GM12878 (cell line): ENCODE results near the gene GPR78. TPM values are rescaled to one million over a fixed set of nuclear protein-coding genes. Genes with fewer than 3 reads are reported as not detected.

Experiments
- ATAC-seq: fragments of 200-7000 bp; cut with Tn5 transposase; 3 replicates; pipeline ENCODE4 v1.9.1; 2020; ENCODE audit warnings: mild to moderate bottlenecking, moderate library complexity
- BruUV-seq: library from RNA; stranded (reverse); fragments of 400-500 nt; replicated peaks from 2 replicates; lab custom pipeline; 2021; lab: Mats Ljungman, UMichigan
- CTCF ChIA-PET: fragments of 300-600 bp; sonication (Branson Sonifier 250); formaldehyde crosslinking; extraction: SDS; loops from one replicate; lab custom pipeline; 2021; ENCODE audit warnings: inconsistent platforms; lab: Yijun Ruan, JAX
- POLR2A ChIA-PET: fragments of 350-600 bp; formaldehyde crosslinking; extraction: SDS; loops from one replicate; lab custom pipeline; 2021; ENCODE audit warnings: inconsistent platforms; lab: Charles Lee
- RAD21 ChIA-PET: fragments of 300-600 bp; sonication (Branson Sonifier 250); formaldehyde crosslinking; loops from one replicate; lab custom pipeline; 2023; ENCODE audit warnings: antibody characterized with exemption; ENCODE audit not compliant: unreplicated experiment; lab: Charles Lee
- SMC1A ChIA-PET: fragments of 300-600 bp; sonication (Branson Sonifier 250); formaldehyde crosslinking; loops from one replicate; lab custom pipeline; 2023; ENCODE audit not compliant: unreplicated experiment, uncharacterized antibody; lab: Charles Lee
- DNase-seq: peaks from one replicate; pipeline ENCODE4 v3.0.0-alpha.2; 2011; ENCODE audit warnings: low read depth, low spot score
- FAIRE-seq: peaks from 3 replicates; lab custom pipeline; 2011; peaks lifted over from hg19 to GRCh38; lab: Jason Lieb, UNC
- H2AFZ ChIP-seq: 2 replicates; pipeline ENCODE4 v1.6.0; 2011; ENCODE audit warnings: low read depth, low read length, control low read depth; ENCODE audit not compliant: control insufficient read depth
- H3K27ac ChIP-seq: 2 replicates; pipeline ENCODE4 v1.5.1; 2011; ENCODE audit warnings: control low read depth; ENCODE audit not compliant: control insufficient read depth, insufficient read depth
- H3K27me3 ChIP-seq, 2 experiments: replicated peaks in 1 of 2; 2 replicates each; pipeline versions ENCODE4 v1.6.0 to v1.6.1; 2011; ENCODE audit warnings: low read length in 1 of 2; ENCODE audit not compliant: control insufficient read depth in 2 of 2, insufficient read depth in 2 of 2
- H3K36me3 ChIP-seq, 2 experiments: 2 replicates each; pipeline ENCODE4 v1.5.1; 2011; ENCODE audit warnings: low read length in 1 of 2; ENCODE audit not compliant: control insufficient read depth in 2 of 2, insufficient read depth in 2 of 2
- H3K4me1 ChIP-seq: 2 replicates; pipeline ENCODE4 v1.6.1; 2011; ENCODE audit warnings: mild to moderate bottlenecking, low read length, moderate library complexity, mixed read lengths; ENCODE audit not compliant: control insufficient read depth, insufficient read depth
- H3K4me2 ChIP-seq: 2 replicates; pipeline ENCODE4 v1.6.0; 2011; ENCODE audit warnings: control low read depth; ENCODE audit not compliant: control insufficient read depth, insufficient read depth
- H3K4me3 ChIP-seq: fragments of 200-600 bp; sonication (generic); 2 replicates; pipeline ENCODE4 v1.5.1; 2016
- H3K79me2 ChIP-seq: 2 replicates; pipeline ENCODE4 v1.6.0; 2011; ENCODE audit warnings: low read length; ENCODE audit not compliant: control insufficient read depth, insufficient read depth
- H3K9ac ChIP-seq: 2 replicates; pipeline ENCODE4 v1.8.0; 2011; ENCODE audit warnings: low read length, control low read depth, mixed read lengths; ENCODE audit not compliant: control insufficient read depth, insufficient read depth
- H3K9me3 ChIP-seq: replicated peaks from 3 replicates; pipeline ENCODE4 v1.5.1; 2011; ENCODE audit warnings: mild to moderate bottlenecking, low read length; ENCODE audit not compliant: control insufficient read depth, insufficient read depth
- H4K20me1 ChIP-seq: 2 replicates; pipeline ENCODE4 v1.6.0; 2011; ENCODE audit not compliant: control insufficient read depth, insufficient read depth
- ATF3 ChIP-seq: IDR thresholded peaks from 2 replicates; pipeline ENCODE4 v1.6.1; 2011; ENCODE audit warnings: low read depth, mild to moderate bottlenecking, low read length, moderate library complexity, borderline replicate concordance; ENCODE audit errors: extremely low read depth
- BCLAF1 ChIP-seq: fragments of 450-650 bp; IDR thresholded peaks from 2 replicates; pipeline ENCODE4 v1.6.1; 2017; ENCODE audit warnings: antibody characterized with exemption, mild to moderate bottlenecking, moderate library complexity
- CHD1 ChIP-seq: IDR thresholded peaks from 2 replicates; pipeline ENCODE4 v1.6.1; 2012; ENCODE audit warnings: low read depth, low read length, improper control_type of control experiment
- CTCF ChIP-seq, 3 experiments: IDR thresholded peaks in 2 of 3; conservative IDR thresholded peaks in 1 of 3; 2 replicates each; pipeline ENCODE4 v1.5.1; 2011; ENCODE audit warnings: low read depth in 3 of 3, low read length in 3 of 3, mild to moderate bottlenecking in 3 of 3, control low read depth in 2 of 3, moderate library complexity in 2 of 3, inconsistent platforms in 1 of 3, mixed read lengths in 1 of 3; ENCODE audit not compliant: control insufficient read depth in 2 of 3, insufficient read depth in 1 of 3; ENCODE audit errors: extremely low read depth in 1 of 3
- FOXM1 ChIP-seq: IDR thresholded peaks from 2 replicates; pipeline ENCODE4 v1.6.1; 2012; ENCODE audit warnings: low read depth, mild to moderate bottlenecking, inconsistent platforms, low read length, moderate library complexity
- HDAC6 ChIP-seq: fragments of 200-600 bp; sonication (generic); IDR thresholded peaks from one replicate; pipeline ENCODE4 v1.8.0; 2017; ENCODE audit warnings: antibody characterized with exemption; ENCODE audit not compliant: unreplicated experiment
- HSF1 ChIP-seq: fragments of 150-350 bp; IDR thresholded peaks from 2 replicates; pipeline ENCODE4 v1.6.1; 2014; ENCODE audit warnings: mild to moderate bottlenecking, low read depth, low read length
- IKZF2 ChIP-seq, 2 experiments: fragments of 450-650 bp; IDR thresholded peaks; 2 replicates each; pipeline ENCODE4 v1.6.1; 2017; ENCODE audit warnings: mild to moderate bottlenecking in 2 of 2, moderate library complexity in 2 of 2
- KDM1A ChIP-seq: fragments of 200-600 bp; sonication (generic); IDR thresholded peaks from 2 replicates; pipeline ENCODE4 v1.6.1; 2016; ENCODE audit warnings: borderline replicate concordance
- MEF2B ChIP-seq: fragments of 450-650 bp; IDR thresholded peaks from 2 replicates; pipeline ENCODE4 v1.6.1; 2018; ENCODE audit warnings: mild to moderate bottlenecking, moderate library complexity; ENCODE audit not compliant: partially characterized antibody, poor library complexity, severe bottlenecking
- SMAD5 ChIP-seq: IDR thresholded peaks from 2 replicates; pipeline ENCODE4 v1.6.1; 2016; ENCODE audit warnings: antibody characterized with exemption, low read depth
- STAT3 ChIP-seq: IDR thresholded peaks from 2 replicates; pipeline ENCODE4 v1.6.1; 2011; ENCODE audit warnings: low read depth, low read length, improper control_type of control experiment
- ZBED1 ChIP-seq: IDR thresholded peaks from 2 replicates; pipeline ENCODE4 v1.6.1; 2016; ENCODE audit warnings: borderline replicate concordance
- ZBTB33 ChIP-seq: fragments of 450-650 bp; IDR thresholded peaks from 2 replicates; pipeline ENCODE4 v1.6.1; 2017; ENCODE audit warnings: mild to moderate bottlenecking
- ZNF384 ChIP-seq: IDR thresholded peaks from 2 replicates; pipeline ENCODE4 v1.6.1; 2012; ENCODE audit warnings: low read depth, mild to moderate bottlenecking, low read length, improper control_type of control experiment, borderline replicate concordance
- WGBS: methylation state at CpG from one replicate; pipeline ENCODE4 v1.1.6; 2016; ENCODE audit warnings: low lambda C conversion rate; ENCODE audit not compliant: insufficient replicate concordance, insufficient coverage; ENCODE audit errors: missing lambda C conversion rate; 5-methylcytosine and 5-hydroxymethylcytosine counted together
- in situ Hi-C: fragments of 300-500 bp; cut with MboI; formaldehyde crosslinking; loops from 9 replicates; pipeline ENCODE4 v1.14.3; 2018; ENCODE audit warnings: mixed read lengths
- intact Hi-C: fragments of 100-400 bp; cut with micrococcal nuclease; formaldehyde crosslinking; loops from one replicate; pipeline ENCODE4 v1.14.2; 2022; ENCODE audit not compliant: unreplicated experiment
- polyA plus RNA-seq, 11 experiments: library from polyadenylated mRNA; depleted of rRNA in 4 of 11; unstranded in 6 of 11; stranded (reverse) in 5 of 11; fragments of >200 nt; fragmentation: Nextera tagmentation in 4 of 11; fragmentation: Illumina TruSeq in 1 of 11; extraction: Ambion mirVana in 4 of 11; extraction: Trizol in 1 of 11; gene quantifications; 1 replicate in 1 of 11; 2 replicates in 10 of 11; pipeline versions ENCODE4 v1.2.1 to v1.2.3, GENCODE V29; 2011 to 2016; ENCODE audit warnings: inconsistent platforms in 2 of 11, missing spikeins in 2 of 11, low read depth in 1 of 11
- total RNA-seq, 4 experiments: library from RNA; depleted of rRNA in 3 of 4; stranded (reverse); fragments of >200 nt in 3 of 4; fragmentation: Illumina TruSeq in 1 of 4; extraction: Trizol in 1 of 4; gene quantifications; 2 replicates each; pipeline versions ENCODE4 v1.2.1 to v1.2.3, GENCODE V29; 2013 to 2021

Gene GPR78
- total and polyA plus RNA-seq, 10 of the 15 experiments (the other 5 are each of a cell fraction or from before 2014, with no cell fraction given), result 0.03 TPM; not detected in 9

- intact Hi-C loops, result loop anchor here (10.0 kb wide), 1 partner anchor 354 kb away; no protein-coding TSS in a partner anchor
- H3K9ac ChIP-seq, result no peak overlapping the region
- no TSS peak for BruUV-seq
- TF ChIP-seq ZBTB33 (no peak), HSF1 (no peak), HDAC6 (no peak), CTCF (IDR thresholded peaks at IDR 0.05 in 2 of 3, conservative IDR thresholded peaks at IDR 0.05 in 1 of 3; ENCODE audit: control insufficient read depth in 2 of 3, extremely low read depth in 1 of 3, insufficient read depth in 1 of 3, low read depth in 3 of 3, low read length in 3 of 3) (no peak), MEF2B (no peak), STAT3 (no peak), SMAD5 (no peak), ZBED1 (no peak), BCLAF1 (no peak), KDM1A (no peak), CHD1 (no peak), ATF3 (no peak), ZNF384 (no peak), IKZF2 (IDR thresholded peaks at IDR 0.05) (no peak), FOXM1 (no peak)
Observed at GRCh38 chr4:8599091-8599460, 18.9 kb downstream of the GPR78 start.

More at GRCh38 chr4:8599091-8599460, 18.9 kb downstream of the GPR78 start:
- SMC1A ChIA-PET, result no interaction called here
- ATAC-seq (no peak), DNase-seq (no peak), FAIRE-seq (no peak)
- no peak overlapping the region for H3K4me2 ChIP-seq
- H3K36me3 ChIP-seq, result no peaks in the 10 kb centered on the region
- H3K27me3 ChIP-seq, result no peaks in the 10 kb centered on the region; a peak in 2 of 4 replicates
- H4K20me1 ChIP-seq, result no peaks in the 10 kb centered on the region
- no peak overlapping the region for H2AFZ ChIP-seq
- in situ Hi-C loops, result loop anchor here (5.0 to 10.0 kb wide), 2 partner anchors 137 to 334 kb away; partner anchors contain the start of gene HTRA3
- POLR2A ChIA-PET, result no interaction called here
- H3K27ac ChIP-seq, result no peak overlapping the region
- RAD21 ChIA-PET, result no interaction called here
- H3K4me3 ChIP-seq, result no peak overlapping the region
- H3K9me3 ChIP-seq, result no peaks in the 10 kb centered on the region
- WGBS, result 16% methylated on average over 6 of the region's 8 CpGs
- CTCF ChIA-PET, result no interaction called here
- no peaks in the 10 kb centered on the region for H3K4me1 ChIP-seq
- no peaks in the 10 kb centered on the region for H3K79me2 ChIP-seq
